ENCODE data around the gene CHAC1. TPM values are rescaled to one million over a fixed set of nuclear protein-coding genes. Genes with fewer than 3 reads are reported as not detected.

CHAC1 gene
- total RNA-seq, 3 donors from 2014 or later (not counting 1 experiment from before 2014, with no cell fraction given): 1.1 to 1.7 TPM; not detected in 1

DNA sequence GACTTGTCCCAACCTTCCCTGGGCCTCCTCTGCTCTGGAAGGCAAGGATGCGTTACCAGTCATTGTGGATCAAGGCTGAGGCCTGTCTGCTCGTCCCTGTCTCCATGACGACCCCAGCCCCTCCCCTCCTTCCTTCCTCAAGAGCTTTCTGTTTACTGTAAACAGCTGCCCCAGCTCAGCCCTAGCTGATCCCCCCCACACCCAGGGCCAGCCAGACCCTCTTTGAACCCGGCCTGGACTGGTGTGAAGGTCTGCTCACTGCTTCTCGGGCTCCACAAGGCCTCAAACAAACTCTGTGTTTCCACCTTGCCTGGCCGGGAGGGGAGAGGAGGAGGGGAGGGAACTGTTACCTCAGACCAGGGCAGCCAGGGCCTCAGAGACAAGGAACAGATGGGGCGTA is 42.1 kb upstream of the CHAC1 start:
- no peak overlapping the region for H3K27ac Mint-ChIP-seq
- H3K4me1 ChIP-seq (ENCODE audit: control insufficient read depth, insufficient read depth, low read length): peaks cover 17% of the 10 kb centered on the region
- no peaks in the 10 kb centered on the region for H3K9me3 Mint-ChIP-seq
- no peak for TF ChIP-seq CTCF (IDR thresholded peaks at IDR 0.05)
- intact Hi-C loops (cut with micrococcal nuclease): no loop called here
- DNase-seq (no peak), ATAC-seq (no peak)
- peaks cover 5 to 20% of the 10 kb centered on the region in 2 donors for H3K4me1 Mint-ChIP-seq
- H3K27me3 ChIP-seq (ENCODE audit: control insufficient read depth, insufficient read depth, low read length): no peaks in the 10 kb centered on the region
- H3K36me3 ChIP-seq (ENCODE audit: control insufficient read depth, insufficient read depth, low read length): no peaks in the 10 kb centered on the region
- H3K4me3 Mint-ChIP-seq: no peak overlapping the region
- 65% methylated on average over 7 of the region's 7 CpGs for WGBS (ENCODE audit: insufficient coverage)
- H3K36me3 Mint-ChIP-seq: no peaks in the 10 kb centered on the region
- H3K27ac ChIP-seq (ENCODE audit: low read length): no peak overlapping the region
- no peak overlapping the region for H3K4me3 ChIP-seq (ENCODE audit: low read length)
- H3K9me3 ChIP-seq (ENCODE audit: control insufficient read depth, insufficient read depth, low read length): no peaks in the 10 kb centered on the region
- no peaks in the 10 kb centered on the region for H3K27me3 Mint-ChIP-seq (ENCODE audit: low read depth in 2 of 2)

DNA sequence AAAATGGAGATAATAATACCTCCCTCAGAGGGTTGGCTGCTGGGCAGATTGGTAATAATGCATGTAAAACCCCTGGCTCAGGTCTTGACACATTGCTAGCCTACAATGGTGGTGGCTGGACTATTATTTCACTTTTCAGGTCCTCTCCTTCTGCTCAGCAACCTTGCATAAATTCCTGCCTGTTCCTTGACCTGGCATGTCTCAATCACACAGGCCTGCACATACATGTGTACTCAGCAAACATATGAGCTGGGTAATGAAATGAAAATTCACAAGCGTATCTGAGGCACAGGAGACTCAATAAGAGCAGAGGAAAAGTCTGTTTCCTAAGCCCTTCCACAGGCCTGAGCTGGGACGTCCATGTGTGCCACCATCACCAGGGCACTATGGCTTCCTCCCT is 41.6 kb upstream of the CHAC1 start:
- H3K27me3 ChIP-seq (ENCODE audit: control insufficient read depth, insufficient read depth, low read length): no peaks in the 10 kb centered on the region
- no peak for ATAC-seq
- intact Hi-C loops (cut with micrococcal nuclease): no loop called here
- H3K9me3 Mint-ChIP-seq: no peaks in the 10 kb centered on the region
- no peaks in the 10 kb centered on the region for H3K36me3 ChIP-seq (ENCODE audit: control insufficient read depth, insufficient read depth, low read length)
- TF ChIP-seq CTCF (IDR thresholded peaks at IDR 0.05): no peak
- 93% methylated on average over 2 of the region's 2 CpGs for WGBS (ENCODE audit: insufficient coverage)
- H3K4me3 ChIP-seq (ENCODE audit: low read length): no peak overlapping the region
- peaks cover 5 to 17% of the 10 kb centered on the region in 2 donors for H3K4me1 Mint-ChIP-seq
- peaks cover 11% of the 10 kb centered on the region for H3K4me1 ChIP-seq (ENCODE audit: control insufficient read depth, insufficient read depth, low read length)
- H3K27ac Mint-ChIP-seq: no peak overlapping the region
- DNase-seq: no peak
- no peaks in the 10 kb centered on the region for H3K36me3 Mint-ChIP-seq
- H3K27ac ChIP-seq (ENCODE audit: low read length): no peak overlapping the region
- H3K27me3 Mint-ChIP-seq (ENCODE audit: low read depth in 2 of 2): no peaks in the 10 kb centered on the region
- no peak overlapping the region for H3K4me3 Mint-ChIP-seq
- no peaks in the 10 kb centered on the region for H3K9me3 ChIP-seq (ENCODE audit: control insufficient read depth, insufficient read depth, low read length)

DNA sequence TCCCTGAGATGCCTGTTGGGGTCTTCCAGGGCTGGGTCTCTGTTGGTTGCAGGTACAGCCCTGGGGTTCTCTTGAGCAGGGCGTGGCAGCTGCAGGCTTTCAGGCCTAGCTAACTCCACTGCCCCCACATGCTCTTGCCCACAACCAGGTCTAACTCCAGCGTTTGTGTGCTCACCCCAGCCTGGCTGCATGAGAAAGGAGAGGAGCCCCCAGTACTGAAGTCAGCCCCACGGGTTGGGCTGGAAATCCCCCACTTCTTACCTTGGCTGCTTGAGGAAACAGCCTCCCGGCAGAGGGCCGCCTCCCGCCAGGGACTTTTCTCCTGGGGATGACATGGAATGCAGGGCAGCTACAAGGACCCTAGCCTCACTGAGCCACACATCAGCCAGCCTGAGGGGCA is 40.8 kb upstream of the CHAC1 start:
- no peak overlapping the region for H3K4me3 ChIP-seq (ENCODE audit: low read length)
- no peak overlapping the region for H3K4me3 Mint-ChIP-seq
- DNase-seq (no peak), ATAC-seq (no peak)
- H3K4me1 Mint-ChIP-seq: peaks cover under 1 to 9% of the 10 kb centered on the region in 2 donors
- H3K27me3 ChIP-seq (ENCODE audit: control insufficient read depth, insufficient read depth, low read length): no peaks in the 10 kb centered on the region
- 60% methylated on average over 6 of the region's 6 CpGs for WGBS (ENCODE audit: insufficient coverage)
- H3K27ac ChIP-seq (ENCODE audit: low read length): no peak overlapping the region
- H3K9me3 Mint-ChIP-seq: no peaks in the 10 kb centered on the region
- peaks cover 4% of the 10 kb centered on the region for H3K4me1 ChIP-seq (ENCODE audit: control insufficient read depth, insufficient read depth, low read length)
- no peak for TF ChIP-seq CTCF (IDR thresholded peaks at IDR 0.05)
- no peaks in the 10 kb centered on the region for H3K36me3 ChIP-seq (ENCODE audit: control insufficient read depth, insufficient read depth, low read length)
- no peak overlapping the region for H3K27ac Mint-ChIP-seq
- H3K9me3 ChIP-seq (ENCODE audit: control insufficient read depth, insufficient read depth, low read length): no peaks in the 10 kb centered on the region
- no peaks in the 10 kb centered on the region for H3K36me3 Mint-ChIP-seq
- intact Hi-C loops (cut with micrococcal nuclease): no loop called here
- H3K27me3 Mint-ChIP-seq (ENCODE audit: low read depth in 2 of 2): no peaks in the 10 kb centered on the region

GRCh38 chr15:40914013-40914412 is 39.3 kb upstream of the CHAC1 start:
- no peaks in the 10 kb centered on the region for H3K9me3 ChIP-seq (ENCODE audit: control insufficient read depth, insufficient read depth, low read length)
- no peak for DNase-seq
- Mint-ChIP-seq H3K27me3 (ENCODE audit: low read depth in 2 of 2) (no peaks in the 10 kb centered on the region), H3K9me3 (no peaks in the 10 kb centered on the region), H3K36me3 (no peaks in the 10 kb centered on the region), H3K4me3 (no peak overlapping the region), H3K4me1 (no peaks in the 10 kb centered on the region), H3K27ac (peak overlapping the region in 1 of 2 donors; percentile 14)
- 92% methylated on average over 12 of the region's 12 CpGs for WGBS (ENCODE audit: insufficient coverage)
- H3K4me3 ChIP-seq (ENCODE audit: low read length): no peak overlapping the region
- no peaks in the 10 kb centered on the region for H3K27me3 ChIP-seq (ENCODE audit: control insufficient read depth, insufficient read depth, low read length)
- ATAC-seq: peak in 1 of 3 donors; percentile 30
- H3K4me1 ChIP-seq (ENCODE audit: control insufficient read depth, insufficient read depth, low read length): no peaks in the 10 kb centered on the region
- no peak overlapping the region for H3K27ac ChIP-seq (ENCODE audit: low read length)
- TF ChIP-seq CTCF (IDR thresholded peaks at IDR 0.05): no peak
- H3K36me3 ChIP-seq (ENCODE audit: control insufficient read depth, insufficient read depth, low read length): no peaks in the 10 kb centered on the region
- intact Hi-C loops (cut with micrococcal nuclease): no loop called here
